IMR-90 (cell line): ENCODE measurements around the gene BUB1B. TPM values are rescaled to one million over a fixed set of nuclear protein-coding genes. Genes with fewer than 3 reads are reported as not detected.

Source experiments
- ATAC-seq: fragments of 200-7000 bp; cut with Tn5 transposase; 2 replicates; pipeline ENCODE4 v1.9.1; 2020; ENCODE audit warnings: low read depth, mild to moderate bottlenecking, moderate library complexity
- BruUV-seq: library from RNA; stranded (reverse); fragments of 400-500 nt; replicated peaks from 2 replicates; lab custom pipeline; 2021; lab: Mats Ljungman, UMichigan
- CTCF ChIA-PET: fragments of 300-600 bp; formaldehyde crosslinking; extraction: SDS; loops from one replicate; lab custom pipeline; 2021; ENCODE audit warnings: antibody characterized with exemption; lab: Yijun Ruan, JAX
- POLR2A ChIA-PET: fragments of 300-600 bp; sonication (Branson Sonifier 250); formaldehyde crosslinking; loops from one replicate; lab custom pipeline; 2022; ENCODE audit warnings: antibody characterized with exemption; ENCODE audit not compliant: unreplicated experiment; lab: Charles Lee
- DNase-seq: peaks from one replicate; pipeline ENCODE4 v3.0.0; 2013
- H2AFZ ChIP-seq: replicated peaks from 2 replicates; pipeline ENCODE3; 2013; ENCODE audit warnings: low read length, mild to moderate bottlenecking; ENCODE audit not compliant: poor library complexity
- H2AK5ac ChIP-seq: 2 replicates; pipeline ENCODE4 v1.6.1; 2013; ENCODE audit warnings: low read depth, low read length, inconsistent platforms
- H2AK9ac ChIP-seq: replicated peaks from 2 replicates; pipeline ENCODE3; 2013; ENCODE audit warnings: mild to moderate bottlenecking, low read depth, low read length, moderate library complexity; ENCODE audit not compliant: poor library complexity
- H2BK120ac ChIP-seq: 2 replicates; pipeline ENCODE4 v1.6.1; 2013; ENCODE audit warnings: low read depth, low read length, inconsistent platforms
- H2BK15ac ChIP-seq: 3 replicates; pipeline ENCODE4 v1.6.1; 2013; ENCODE audit warnings: low read depth, low read length, inconsistent platforms
- H2BK20ac ChIP-seq: 2 replicates; pipeline ENCODE4 v1.6.1; 2013; ENCODE audit warnings: low read depth, mild to moderate bottlenecking, inconsistent platforms, low read length, moderate library complexity
- H2BK5ac ChIP-seq: 2 replicates; pipeline ENCODE4 v1.6.1; 2013; ENCODE audit warnings: mild to moderate bottlenecking, low read depth, low read length, inconsistent platforms; ENCODE audit not compliant: poor library complexity, severe bottlenecking
- H3K14ac ChIP-seq: replicated peaks from 2 replicates; pipeline ENCODE4 v1.6.1; 2013; ENCODE audit warnings: low read depth, low read length, inconsistent platforms
- H3K18ac ChIP-seq: 2 replicates; pipeline ENCODE4 v1.6.1; 2013; ENCODE audit warnings: low read depth, low read length, control low read depth
- H3K23ac ChIP-seq: 2 replicates; pipeline ENCODE4 v1.6.1; 2013; ENCODE audit warnings: low read depth, low read length, inconsistent platforms
- H3K27ac ChIP-seq: 2 replicates; pipeline ENCODE4 v1.5.1; 2013; ENCODE audit warnings: mild to moderate bottlenecking, control low read depth, low read length; ENCODE audit not compliant: insufficient read depth
- H3K27me3 ChIP-seq: 2 replicates; pipeline ENCODE4 v1.6.1; 2013; ENCODE audit warnings: low read length; ENCODE audit not compliant: control insufficient read depth, insufficient read depth
- H3K36me3 ChIP-seq: 2 replicates; pipeline ENCODE4 v1.6.1; 2013; ENCODE audit warnings: low read length, mixed read lengths; ENCODE audit not compliant: control insufficient read depth, insufficient read depth
- H3K4ac ChIP-seq: 2 replicates; pipeline ENCODE4 v1.6.1; 2013; ENCODE audit warnings: low read depth, low read length, inconsistent platforms
- H3K4me1 ChIP-seq: 2 replicates; pipeline ENCODE4 v1.6.1; 2013; ENCODE audit warnings: low read length, mixed read lengths; ENCODE audit not compliant: control insufficient read depth, insufficient read depth
- H3K4me2 ChIP-seq: 2 replicates; pipeline ENCODE4 v1.6.1; 2013; ENCODE audit warnings: low read depth, mild to moderate bottlenecking, control low read depth, low read length, moderate library complexity
- H3K4me3 ChIP-seq: 2 replicates; pipeline ENCODE4 v1.5.1; 2013; ENCODE audit warnings: low read depth, mild to moderate bottlenecking, control low read depth, low read length, moderate library complexity; ENCODE audit not compliant: insufficient read depth
- H3K56ac ChIP-seq: 2 replicates; pipeline ENCODE4 v1.6.1; 2013; ENCODE audit warnings: low read length, inconsistent platforms; ENCODE audit not compliant: insufficient read depth; ENCODE audit errors: extremely low read depth
- H3K79me1 ChIP-seq, 2 experiments: 2 replicates each; pipeline ENCODE4 v1.6.1; 2013; ENCODE audit warnings: low read length in 2 of 2, inconsistent platforms in 1 of 2, low read depth in 1 of 2
- H3K9ac ChIP-seq: 2 replicates; pipeline ENCODE4 v1.6.1; 2013; ENCODE audit warnings: low read depth, low read length, control low read depth
- H3K9me1 ChIP-seq: 2 replicates; pipeline ENCODE4 v1.6.1; 2013; ENCODE audit warnings: low read length, inconsistent platforms; ENCODE audit not compliant: insufficient read depth
- H3K9me3 ChIP-seq: 2 replicates; pipeline ENCODE4 v1.6.1; 2013; ENCODE audit warnings: low read length; ENCODE audit not compliant: control insufficient read depth, insufficient read depth
- H4K20me1 ChIP-seq: 2 replicates; pipeline ENCODE4 v1.6.1; 2013; ENCODE audit warnings: low read length, inconsistent platforms; ENCODE audit not compliant: insufficient read depth
- H4K5ac ChIP-seq: 2 replicates; pipeline ENCODE4 v1.6.1; 2013; ENCODE audit warnings: mild to moderate bottlenecking, low read depth, low read length, control low read depth
- H4K8ac ChIP-seq, 2 experiments: 2 replicates each; pipeline ENCODE4 v1.6.1; 2013; ENCODE audit warnings: low read depth in 2 of 2, low read length in 2 of 2, control low read depth in 1 of 2, inconsistent platforms in 1 of 2
- H4K91ac ChIP-seq: 2 replicates; pipeline ENCODE4 v1.6.1; 2013; ENCODE audit warnings: low read depth, low read length, inconsistent platforms; ENCODE audit not compliant: insufficient read depth
- BHLHE40 ChIP-seq: fragments of 150-350 bp; IDR thresholded peaks from 2 replicates; pipeline ENCODE4 v1.6.1; 2016; ENCODE audit warnings: mild to moderate bottlenecking, low read depth, low read length
- CEBPB ChIP-seq: IDR thresholded peaks from 2 replicates; pipeline ENCODE4 v1.6.1; 2012; ENCODE audit warnings: low read depth, low read length, improper control_type of control experiment
- CHD1 ChIP-seq: IDR thresholded peaks from 2 replicates; pipeline ENCODE4 v1.6.1; 2012; ENCODE audit warnings: low read depth, low read length, improper control_type of control experiment
- CTCF ChIP-seq: conservative IDR thresholded peaks from 2 replicates; pipeline ENCODE4 v1.5.1; 2012; ENCODE audit warnings: mild to moderate bottlenecking, low read depth, low read length, improper control_type of control experiment
- ELK1 ChIP-seq: fragments of 150-350 bp; IDR thresholded peaks from 2 replicates; pipeline ENCODE4 v1.6.1; 2016; ENCODE audit warnings: low read depth, mild to moderate bottlenecking, low read length, moderate library complexity, borderline replicate concordance
- FOS ChIP-seq: fragments of 150-350 bp; IDR thresholded peaks from 2 replicates; pipeline ENCODE4 v1.6.1; 2016; ENCODE audit warnings: low read depth, low read length
- MAFK ChIP-seq: IDR thresholded peaks from 2 replicates; pipeline ENCODE4 v1.6.1; 2012; ENCODE audit warnings: low read depth, low read length, improper control_type of control experiment
- MAZ ChIP-seq: IDR thresholded peaks from 2 replicates; pipeline ENCODE4 v1.6.1; 2012; ENCODE audit warnings: low read depth, mild to moderate bottlenecking, low read length, improper control_type of control experiment, moderate library complexity, borderline replicate concordance
- MXI1 ChIP-seq: IDR thresholded peaks from 2 replicates; pipeline ENCODE4 v1.6.1; 2012; ENCODE audit warnings: low read depth, mild to moderate bottlenecking, low read length, moderate library complexity, borderline replicate concordance
- NFE2L2 ChIP-seq: fragments of 150-350 bp; IDR thresholded peaks from 2 replicates; pipeline ENCODE4 v1.6.1; 2016; ENCODE audit warnings: low read depth, mild to moderate bottlenecking, low read length
- POLR2A ChIP-seq: IDR thresholded peaks from 2 replicates; pipeline ENCODE4 v1.6.1; 2012; ENCODE audit warnings: mild to moderate bottlenecking, low read depth, low read length
- RAD21 ChIP-seq: IDR thresholded peaks from 2 replicates; pipeline ENCODE4 v1.6.1; 2012; ENCODE audit warnings: low read length, improper control_type of control experiment
- RCOR1 ChIP-seq: IDR thresholded peaks from 2 replicates; pipeline ENCODE4 v1.6.1; 2012; ENCODE audit warnings: mild to moderate bottlenecking, low read length, improper control_type of control experiment; ENCODE audit not compliant: insufficient replicate concordance
- RFX5 ChIP-seq: IDR thresholded peaks from 2 replicates; pipeline ENCODE4 v1.8.0; 2012; ENCODE audit warnings: low read depth, mild to moderate bottlenecking, low read length, moderate library complexity
- SMC3 ChIP-seq: fragments of 150-350 bp; IDR thresholded peaks from 2 replicates; pipeline ENCODE4 v1.6.1; 2016; ENCODE audit warnings: low read depth, mild to moderate bottlenecking, antibody characterized with exemption, low read length, moderate library complexity
- USF2 ChIP-seq: fragments of 150-350 bp; IDR thresholded peaks from 2 replicates; pipeline ENCODE4 v1.6.1; 2017; ENCODE audit warnings: mild to moderate bottlenecking, antibody characterized with exemption, low read length, low read depth
- WGBS, 2 experiments: methylation state at CpG; one replicate each; pipeline versions ENCODE4 v1.1.5 to v1.1.7; 2013; ENCODE audit warnings: missing lambda C conversion rate in 2 of 2; ENCODE audit not compliant: insufficient read length in 1 of 2; ENCODE audit errors: extremely low coverage in 2 of 2; 5-methylcytosine and 5-hydroxymethylcytosine counted together
- dilution Hi-C: fragments of 300-500 bp; cut with HindIII; formaldehyde crosslinking; loops from one replicate; pipeline ENCODE4 v1.14.3; 2018; ENCODE audit warnings: low sequenced_read_pairs; ENCODE audit not compliant: unreplicated experiment
- in situ Hi-C: fragments of 300-500 bp; cut with MboI; formaldehyde crosslinking; loops from 3 replicates; pipeline ENCODE4 v1.14.3; 2019; ENCODE audit warnings: low sequenced_read_pairs, inconsistent platforms, mixed read lengths
- intact Hi-C: fragments of 100-400 bp; cut with micrococcal nuclease; formaldehyde crosslinking; loops from 2 replicates; pipeline ENCODE4 v1.10.0; 2022
- polyA plus RNA-seq, 3 experiments: library from polyadenylated mRNA; depleted of rRNA; stranded (reverse); fragments of >200 nt; gene quantifications; 2 replicates each; pipeline ENCODE4 v1.2.3, GENCODE V29; 2012; ENCODE audit warnings: low replicate concordance in 1 of 3
- total RNA-seq: library from RNA; depleted of rRNA; stranded (reverse); fragments of >200 nt; gene quantifications from 2 replicates; pipeline ENCODE4 v1.2.3, GENCODE V29; 2012

The BUB1B gene
- total and polyA plus RNA-seq, 2 of the 4 experiments (the other 2 are of a cell fraction), result 15.6 to 24.7 TPM

GRCh38 chr15:40162552-40162951, 1.7 kb downstream of the BUB1B start:
- Histone ChIP-seq H4K91ac (no peak overlapping the region), H3K18ac (no peak overlapping the region), H4K20me1 (0 out of 2 replicates have a peak, but pooled peaks cover 4% of the 10 kb centered on the region), H2AFZ (no peak overlapping the region), H3K4me1 (no peaks in the 10 kb centered on the region), H3K79me1 (peaks cover 4 to 43% of the 10 kb centered on the region in 2 experiments; a peak in 3 of 4 replicates), H2BK120ac (no peak overlapping the region), H3K9me1 (peaks cover 7% of the 10 kb centered on the region; the same call in 1 of the 2 replicates), H2BK5ac (no peak overlapping the region), H3K4me2 (no peak overlapping the region), H4K8ac (no peak overlapping the region), H3K14ac (0 out of 2 replicates have a peak overlapping the region, but pooled peaks have one; percentile 25), H3K36me3 (peaks cover 1% of the 10 kb centered on the region; the same call in 1 of the 2 replicates), H2BK20ac (no peak overlapping the region), H3K27me3 (no peaks in the 10 kb centered on the region), H3K9me3 (no peaks in the 10 kb centered on the region), H3K4me3 (no peak overlapping the region), H3K4ac (no peak overlapping the region), H3K9ac (no peak overlapping the region), H3K27ac (no peak overlapping the region), H2AK5ac (no peak overlapping the region; the same call in 1 of the 2 replicates), H3K23ac (0 out of 2 replicates have a peak overlapping the region, but pooled peaks have one; percentile 75), H2AK9ac (no peak overlapping the region), H4K5ac (no peak overlapping the region), H3K56ac (no peak overlapping the region), H2BK15ac (no peak overlapping the region)
- dilution Hi-C loops, result no loop called here
- BruUV-seq, result no TSS peak
- WGBS, 2 experiments, result no CpG with 5 or more reads among the region's 2 CpGs
- POLR2A ChIA-PET, result no interaction called here
- in situ Hi-C loops, result no loop called here
- no peak for ATAC-seq
- intact Hi-C loops, result loop anchor here (5.0 kb wide), 1 partner anchor 115 kb away; no protein-coding TSS in a partner anchor
- DNase-seq, result no peak
- no peak for TF ChIP-seq SMC3
- TF ChIP-seq RAD21, result no peak
- TF ChIP-seq FOS, result no peak
- TF ChIP-seq CTCF, result no peak
- no peak for TF ChIP-seq POLR2A
- no peak for TF ChIP-seq CEBPB
- no peak for TF ChIP-seq ELK1
- no peak for TF ChIP-seq NFE2L2
- TF ChIP-seq MXI1, result no peak
- TF ChIP-seq MAZ, result no peak
- TF ChIP-seq CHD1, result no peak
- TF ChIP-seq MAFK, result no peak
- TF ChIP-seq RFX5, result no peak
- no peak for TF ChIP-seq RCOR1
- TF ChIP-seq BHLHE40, result no peak
- no peak for TF ChIP-seq USF2
- CTCF ChIA-PET, result no interaction called here
